Astrocyte (in vitro differentiated cells and primary cell): ENCODE results near the gene SLC28A3.

Source experiments
- EZH2 ChIP-seq: IDR thresholded peaks from 2 replicates; pipeline ENCODE4 v1.6.1; 2012; ENCODE audit warnings: mild to moderate bottlenecking, low read length, inconsistent platforms; ENCODE audit not compliant: insufficient read depth
- TF ChIP-seq, protein P1 (sequence below): IDR thresholded peaks from 2 replicates; pipeline ENCODE4 v1.5.1; 2011; ENCODE audit warnings: low read depth, mild to moderate bottlenecking, inconsistent platforms, low read length, moderate library complexity; ENCODE audit not compliant: insufficient read depth

DNA sequence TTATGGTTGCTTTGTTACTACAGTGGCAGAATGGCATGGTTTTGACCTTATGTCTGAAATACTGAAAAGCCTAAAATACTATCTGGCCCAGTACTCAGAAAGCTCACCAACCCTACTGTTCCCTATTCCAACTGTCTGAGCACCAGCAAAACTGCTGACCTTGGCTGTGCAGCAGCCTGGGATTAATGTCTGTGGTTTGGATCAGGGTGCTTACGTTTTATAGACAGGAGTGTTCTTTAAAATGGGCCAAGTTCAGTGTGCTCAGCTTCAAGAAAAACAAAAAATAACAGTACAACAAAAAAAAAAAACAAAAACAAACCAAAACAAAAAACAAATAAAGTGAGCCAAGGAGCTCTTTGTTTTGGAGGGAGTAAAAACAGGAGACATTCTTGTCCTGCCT lies 36.4 kb downstream of the SLC28A3 start:
- TF ChIP-seq, protein P1, sequence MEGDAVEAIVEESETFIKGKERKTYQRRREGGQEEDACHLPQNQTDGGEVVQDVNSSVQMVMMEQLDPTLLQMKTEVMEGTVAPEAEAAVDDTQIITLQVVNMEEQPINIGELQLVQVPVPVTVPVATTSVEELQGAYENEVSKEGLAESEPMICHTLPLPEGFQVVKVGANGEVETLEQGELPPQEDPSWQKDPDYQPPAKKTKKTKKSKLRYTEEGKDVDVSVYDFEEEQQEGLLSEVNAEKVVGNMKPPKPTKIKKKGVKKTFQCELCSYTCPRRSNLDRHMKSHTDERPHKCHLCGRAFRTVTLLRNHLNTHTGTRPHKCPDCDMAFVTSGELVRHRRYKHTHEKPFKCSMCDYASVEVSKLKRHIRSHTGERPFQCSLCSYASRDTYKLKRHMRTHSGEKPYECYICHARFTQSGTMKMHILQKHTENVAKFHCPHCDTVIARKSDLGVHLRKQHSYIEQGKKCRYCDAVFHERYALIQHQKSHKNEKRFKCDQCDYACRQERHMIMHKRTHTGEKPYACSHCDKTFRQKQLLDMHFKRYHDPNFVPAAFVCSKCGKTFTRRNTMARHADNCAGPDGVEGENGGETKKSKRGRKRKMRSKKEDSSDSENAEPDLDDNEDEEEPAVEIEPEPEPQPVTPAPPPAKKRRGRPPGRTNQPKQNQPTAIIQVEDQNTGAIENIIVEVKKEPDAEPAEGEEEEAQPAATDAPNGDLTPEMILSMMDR = no peak
- TF ChIP-seq EZH2 = no peak
